ENCODE measurements around the gene RP2.

Gene RP2

GRCh38 chrX:46910415-46910814, 73.6 kb downstream of the RP2 start:
- no peaks in the 10 kb centered on the region for H3K9me3 ChIP-seq (ENCODE audit: insufficient read depth, low read length)
- H3K36me3 ChIP-seq (ENCODE audit: low read length): no peaks in the 10 kb centered on the region
- no peak overlapping the region for H3K27ac ChIP-seq (ENCODE audit: low read depth, low read length)
- H3F3A ChIP-seq (ENCODE audit: insufficient read depth): peaks cover 7% of the 10 kb centered on the region; the same call in 1 of the 2 replicates
- H4K20me1 ChIP-seq (ENCODE audit: low read depth, low read length): no peaks in the 10 kb centered on the region
- H3K27me3 ChIP-seq (ENCODE audit: low read length): no peaks in the 10 kb centered on the region
- no peak overlapping the region for H3K4me3 ChIP-seq (ENCODE audit: insufficient read depth, low read length, poor library complexity, severe bottlenecking)
- TF ChIP-seq CTCF (IDR thresholded peaks at IDR 0.05; ENCODE audit: insufficient read depth, low read length, poor library complexity, severe bottlenecking) (no peak), EZH2phosphoT487 (conservative IDR thresholded peaks at IDR 0.05; ENCODE audit: low read length) (no peak)
- no peak overlapping the region for H3K9ac ChIP-seq (ENCODE audit: low read length)
- no peaks in the 10 kb centered on the region for H3K79me2 ChIP-seq (ENCODE audit: insufficient read depth, low read length)
- H3K9me2 ChIP-seq (replicated peaks; ENCODE audit: insufficient read depth, low read length): no peaks in the 10 kb centered on the region
- H3K4me2 ChIP-seq (ENCODE audit: low read depth, low read length, poor library complexity, severe bottlenecking): no peak overlapping the region
- no peak overlapping the region for H2AFZ ChIP-seq (ENCODE audit: low read depth, low read length, severe bottlenecking)

DNA sequence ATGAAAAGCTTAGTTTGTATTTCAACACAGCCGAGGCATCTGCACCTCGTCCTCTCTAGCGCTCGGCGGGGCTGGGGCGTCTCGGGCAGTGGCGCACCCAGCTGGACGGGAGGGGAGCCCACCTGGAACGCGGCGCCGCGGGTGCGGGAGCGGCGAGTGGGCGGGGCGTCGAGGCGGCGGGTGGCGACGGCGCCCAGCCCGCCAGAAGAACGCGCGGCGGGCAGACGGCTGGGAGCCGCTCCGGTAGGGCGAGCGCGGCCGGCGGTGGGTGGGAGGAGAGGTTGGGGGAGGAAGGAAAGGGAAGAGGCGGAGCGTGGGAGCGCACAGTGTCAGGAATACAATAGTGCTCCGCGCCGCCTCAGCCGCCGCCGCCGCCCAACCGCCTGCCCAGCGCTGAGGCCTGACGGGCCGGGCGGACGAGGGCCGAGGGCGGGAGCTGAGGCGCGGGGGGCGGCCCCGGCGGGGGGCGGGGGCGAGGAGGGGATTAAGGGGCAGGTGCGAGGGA, 75.3 kb downstream of the RP2 start, which contains the start of gene JADE3:
Gene JADE3, plus strand, starts transcription at position 324 of the 505 bp plus-strand sequence. CDS start 72,474 bp downstream, outside the sequence.
- H2AFZ ChIP-seq (ENCODE audit: low read depth, low read length, severe bottlenecking): peak within 1 kb of the TSS; percentile 74
- no peak within 1 kb of the TSS for H3K27ac ChIP-seq (ENCODE audit: low read depth, low read length)
- H3K36me3 ChIP-seq (ENCODE audit: low read length): no peaks in the 10 kb centered on the region
- no peaks in the 10 kb centered on the region for H3K27me3 ChIP-seq (ENCODE audit: low read length)
- H3K9me3 ChIP-seq (ENCODE audit: insufficient read depth, low read length): no peaks in the 10 kb centered on the region
- no peak for TF ChIP-seq EZH2phosphoT487 (conservative IDR thresholded peaks at IDR 0.05; ENCODE audit: low read length)
- TF ChIP-seq CTCF (IDR thresholded peaks at IDR 0.05; ENCODE audit: insufficient read depth, low read length, poor library complexity, severe bottlenecking): no peak
- H3K79me2 ChIP-seq (ENCODE audit: insufficient read depth, low read length): no peaks in the 10 kb centered on the region
- H3K4me3 ChIP-seq (ENCODE audit: insufficient read depth, low read length, poor library complexity, severe bottlenecking): peak within 1 kb of the TSS; percentile 62
- no peaks in the 10 kb centered on the region for H3K9me2 ChIP-seq (replicated peaks; ENCODE audit: insufficient read depth, low read length)
- H3K4me2 ChIP-seq (ENCODE audit: low read depth, low read length, poor library complexity, severe bottlenecking): peak within 1 kb of the TSS; percentile 81
- H3F3A ChIP-seq (ENCODE audit: insufficient read depth): peaks cover 7% of the 10 kb centered on the region; the same call in 1 of the 2 replicates
- H4K20me1 ChIP-seq (ENCODE audit: low read depth, low read length): no peaks in the 10 kb centered on the region
- H3K9ac ChIP-seq (ENCODE audit: low read length): peak within 1 kb of the TSS; percentile 60

GRCh38 chrX:46912603-46913491, 76.0 kb downstream of the RP2 start:
- no peak overlapping the region for H3K27ac ChIP-seq (ENCODE audit: low read depth, low read length)
- H3K4me3 ChIP-seq (ENCODE audit: insufficient read depth, low read length, poor library complexity, severe bottlenecking): peak overlapping the region; percentile 62
- H3K79me2 ChIP-seq (ENCODE audit: insufficient read depth, low read length): no peaks in the 10 kb centered on the region
- peak overlapping the region; percentile 74 for H2AFZ ChIP-seq (ENCODE audit: low read depth, low read length, severe bottlenecking)
- no peaks in the 10 kb centered on the region for H4K20me1 ChIP-seq (ENCODE audit: low read depth, low read length)
- TF ChIP-seq CTCF (IDR thresholded peaks at IDR 0.05; ENCODE audit: insufficient read depth, low read length, poor library complexity, severe bottlenecking) (peak; percentile 31), EZH2phosphoT487 (conservative IDR thresholded peaks at IDR 0.05; ENCODE audit: low read length) (no peak)
- no peaks in the 10 kb centered on the region for H3K27me3 ChIP-seq (ENCODE audit: low read length)
- H3K36me3 ChIP-seq (ENCODE audit: low read length): no peaks in the 10 kb centered on the region
- peak overlapping the region; percentile 81 for H3K4me2 ChIP-seq (ENCODE audit: low read depth, low read length, poor library complexity, severe bottlenecking)
- peak overlapping the region; percentile 60 for H3K9ac ChIP-seq (ENCODE audit: low read length)
- H3K9me3 ChIP-seq (ENCODE audit: insufficient read depth, low read length): no peaks in the 10 kb centered on the region
- no peaks in the 10 kb centered on the region for H3K9me2 ChIP-seq (replicated peaks; ENCODE audit: insufficient read depth, low read length)
- peaks cover 7% of the 10 kb centered on the region; the same call in 1 of the 2 replicates for H3F3A ChIP-seq (ENCODE audit: insufficient read depth)
